ENCODE measurements around the gene POLR3A. TPM values are rescaled to one million over a fixed set of nuclear protein-coding genes. Genes with fewer than 3 reads are reported as not detected.

POLR3A gene
- polyA plus RNA-seq, 1 donor (not counting 4 experiments of a cell fraction or from before 2014, with no cell fraction given) = 15.5 TPM

DNA sequence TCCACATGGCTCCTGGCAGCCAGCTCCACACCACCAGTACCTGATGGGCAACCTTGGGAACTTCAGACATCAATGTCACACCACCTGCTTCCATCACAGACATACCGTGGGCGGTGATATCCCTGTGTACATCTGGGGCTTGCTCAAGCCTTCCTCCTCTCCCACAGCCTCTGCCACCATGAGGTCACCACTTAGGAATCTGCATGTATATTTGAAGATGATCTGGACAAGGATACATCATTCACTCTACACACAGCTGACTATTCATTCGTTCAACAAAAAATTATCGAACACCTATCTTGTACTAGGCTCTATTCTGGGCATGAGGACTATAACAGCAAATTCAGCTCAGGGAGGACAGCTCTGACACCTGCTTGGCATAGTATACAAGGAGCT is 109.6 kb downstream of the POLR3A start:
- DNase-seq (ENCODE audit: low read depth, low spot score) (peak; percentile 73), FAIRE-seq (peak; percentile 89)
- Histone ChIP-seq H3K27me3 (ENCODE audit: control insufficient read depth, extremely low read depth, insufficient read depth, low read length) (no peaks in the 10 kb centered on the region), H3K4me3 (ENCODE audit: control insufficient read depth in 2 of 3, extremely low read depth in 1 of 3, insufficient read depth in 2 of 3, low read depth in 1 of 3, low read length in 3 of 3) (no peak overlapping the region), H3K36me3 (ENCODE audit: control insufficient read depth in 2 of 2, extremely low read depth in 1 of 2, insufficient read depth in 2 of 2, low read length in 2 of 2) (peaks cover 3 to 11% of the 10 kb centered on the region in 2 experiments), H3K79me2 (ENCODE audit: control insufficient read depth, insufficient read depth, low read length) (peaks cover 96% of the 10 kb centered on the region), H3K27ac (ENCODE audit: control insufficient read depth, insufficient read depth, low read length) (no peak overlapping the region), H3K9ac (ENCODE audit: control insufficient read depth, extremely low read depth, insufficient read depth, low read length) (no peak overlapping the region), H3K9me3 (ENCODE audit: control insufficient read depth, low read depth, low read length) (no peaks in the 10 kb centered on the region), H3K9me1 (ENCODE audit: control insufficient read depth, extremely low read depth, insufficient read depth, low read length) (peaks cover 8% of the 10 kb centered on the region), H2AFZ (ENCODE audit: control insufficient read depth, low read length) (no peak overlapping the region), H4K20me1 (ENCODE audit: control insufficient read depth, extremely low read depth, insufficient read depth, low read length) (peaks cover 17% of the 10 kb centered on the region), H3K4me2 (ENCODE audit: control insufficient read depth, extremely low read depth, insufficient read depth, low read depth, low read length) (peak overlapping the region; percentile 40), H3K4me1 (ENCODE audit: control insufficient read depth, extremely low read depth, insufficient read depth, low read length) (peaks cover 35% of the 10 kb centered on the region)
- TF ChIP-seq, protein P1, sequence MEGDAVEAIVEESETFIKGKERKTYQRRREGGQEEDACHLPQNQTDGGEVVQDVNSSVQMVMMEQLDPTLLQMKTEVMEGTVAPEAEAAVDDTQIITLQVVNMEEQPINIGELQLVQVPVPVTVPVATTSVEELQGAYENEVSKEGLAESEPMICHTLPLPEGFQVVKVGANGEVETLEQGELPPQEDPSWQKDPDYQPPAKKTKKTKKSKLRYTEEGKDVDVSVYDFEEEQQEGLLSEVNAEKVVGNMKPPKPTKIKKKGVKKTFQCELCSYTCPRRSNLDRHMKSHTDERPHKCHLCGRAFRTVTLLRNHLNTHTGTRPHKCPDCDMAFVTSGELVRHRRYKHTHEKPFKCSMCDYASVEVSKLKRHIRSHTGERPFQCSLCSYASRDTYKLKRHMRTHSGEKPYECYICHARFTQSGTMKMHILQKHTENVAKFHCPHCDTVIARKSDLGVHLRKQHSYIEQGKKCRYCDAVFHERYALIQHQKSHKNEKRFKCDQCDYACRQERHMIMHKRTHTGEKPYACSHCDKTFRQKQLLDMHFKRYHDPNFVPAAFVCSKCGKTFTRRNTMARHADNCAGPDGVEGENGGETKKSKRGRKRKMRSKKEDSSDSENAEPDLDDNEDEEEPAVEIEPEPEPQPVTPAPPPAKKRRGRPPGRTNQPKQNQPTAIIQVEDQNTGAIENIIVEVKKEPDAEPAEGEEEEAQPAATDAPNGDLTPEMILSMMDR (optimal IDR thresholded peaks at IDR 0.05 in 1 of 3, IDR thresholded peaks at IDR 0.05 in 1 of 3, conservative IDR thresholded peaks at IDR 0.05 in 1 of 3; ENCODE audit: extremely low read depth in 1 of 3, insufficient read depth in 2 of 3, low read length in 3 of 3) = no peak
- dilution Hi-C loops (cut with MboI; ENCODE audit: extremely low pct_ligation_motif_present, low sequenced_read_pairs) = no loop called here

Small RNA genes within 50 kb of the gene (small RNA-seq; reads per million reads assigned to genes)
- 0 reads per million in 3 experiments for gene RF00017 (ENCODE audit: insufficient read length in 3 of 3, low read depth in 3 of 3, low replicate concordance in 1 of 3)

Other genes starting within 250 kb of the POLR3A start
- gene DLG5, start 102.8 kb downstream of the POLR3A start, polyA plus RNA-seq = 9.5 to 35.9 TPM (median 17.2 TPM) in 3 replicates
- gene RPS24, start 4.3 kb upstream of the POLR3A start, polyA plus RNA-seq = 3,337 to 5,180 TPM (median 3,738 TPM) in 3 replicates

Measured in keratinocyte (primary cell).